IPS DF 6.9 (cell line): Measurements from ENCODE around the gene IGF2BP3.
A peak's percentile ranks its signal among the peaks of the same experiment; 100 is the strongest.
"Not testable (repeated sequence)": the region's sequence is repeated elsewhere in the genome, so short reads cannot be mapped to it uniquely, and the experiment has no call there.

Source experiments
- DNase-seq: peaks from one replicate; pipeline ENCODE4 v3.0.0-alpha.2; 2013; ENCODE audit warnings: low read depth, low spot score
- H3K27ac ChIP-seq: one replicate; pipeline ENCODE4 v1.5.1; 2013; ENCODE audit warnings: low read length, control low read depth
- H3K27me3 ChIP-seq: 2 replicates; pipeline ENCODE4 v1.6.1; 2013; ENCODE audit warnings: mild to moderate bottlenecking, low read length; ENCODE audit not compliant: control insufficient read depth, insufficient read depth
- H3K36me3 ChIP-seq: 2 replicates; pipeline ENCODE4 v1.6.1; 2013; ENCODE audit warnings: low read length; ENCODE audit not compliant: control insufficient read depth, insufficient read depth
- H3K4me1 ChIP-seq: 2 replicates; pipeline ENCODE4 v1.6.1; 2013; ENCODE audit warnings: low read length; ENCODE audit not compliant: control insufficient read depth, insufficient read depth
- H3K4me3 ChIP-seq: 2 replicates; pipeline ENCODE4 v1.5.1; 2013; ENCODE audit warnings: mild to moderate bottlenecking, low read length
- H3K9me3 ChIP-seq: 2 replicates; pipeline ENCODE4 v1.6.1; 2013; ENCODE audit warnings: low read length, inconsistent platforms; ENCODE audit not compliant: control insufficient read depth, insufficient read depth
- WGBS: extraction: QIAGEN DNeasy Blood & Tissue Kit; methylation state at CpG from one replicate; pipeline ENCODE4 v1.1.7; 2013; ENCODE audit warnings: mixed read lengths, missing lambda C conversion rate; ENCODE audit not compliant: insufficient read length, insufficient coverage; 5-methylcytosine and 5-hydroxymethylcytosine counted together

Gene IGF2BP3

DNA sequence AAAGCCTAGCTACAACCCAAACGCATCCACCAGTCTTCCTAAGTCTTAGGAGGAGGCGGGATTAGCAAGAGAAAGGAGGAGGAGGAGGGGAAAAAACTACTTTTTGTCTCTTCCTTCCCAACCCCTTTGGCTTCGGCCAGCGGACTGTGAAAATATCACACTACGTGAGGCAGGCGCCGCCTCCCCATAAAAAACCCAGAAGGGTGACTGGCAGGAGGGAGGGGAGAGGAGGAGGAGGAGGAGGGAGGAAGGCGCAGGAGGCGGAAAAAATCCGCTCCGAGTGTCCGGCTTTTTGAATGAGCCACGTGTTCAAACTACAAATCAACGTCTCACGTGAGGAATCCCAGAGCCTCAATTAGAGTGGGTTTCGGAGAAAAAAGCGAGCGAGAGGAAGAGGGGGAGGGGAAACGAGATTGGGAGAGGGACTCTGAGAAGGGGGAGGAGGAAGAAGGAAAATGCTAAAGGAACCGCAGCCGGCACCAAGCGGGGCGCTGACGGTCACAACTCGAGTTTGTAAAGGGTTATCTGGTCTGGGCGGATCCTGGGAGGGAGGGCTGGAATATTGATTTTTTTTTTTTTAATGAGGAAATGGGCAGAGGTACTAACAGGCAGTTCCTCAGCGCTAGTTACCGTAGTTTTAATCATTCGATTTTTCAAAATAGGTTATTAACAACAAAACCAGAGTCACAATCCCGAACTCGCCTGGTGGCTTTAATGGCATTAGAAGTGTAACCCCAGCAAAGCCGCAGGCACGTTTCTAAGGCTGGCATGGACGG is at the start of gene IGF2BP3:
Gene IGF2BP3, minus strand, starts transcription at position 162 of the 776 bp plus-strand sequence. CDS start 381 bp downstream, outside the sequence.
- peak; percentile 88 for DNase-seq
- WGBS = no CpG with 5 or more reads among the region's 34 CpGs
- no peaks in the 10 kb centered on the region for H3K9me3 ChIP-seq
- peaks cover 2% of the 10 kb centered on the region; the same call in 1 of the 2 replicates for H3K4me1 ChIP-seq
- H3K27me3 ChIP-seq = no peaks in the 10 kb centered on the region
- no peaks in the 10 kb centered on the region for H3K36me3 ChIP-seq
- H3K4me3 ChIP-seq = peak within 1 kb of the TSS; percentile 97
- no peak within 1 kb of the TSS for H3K27ac ChIP-seq

DNA sequence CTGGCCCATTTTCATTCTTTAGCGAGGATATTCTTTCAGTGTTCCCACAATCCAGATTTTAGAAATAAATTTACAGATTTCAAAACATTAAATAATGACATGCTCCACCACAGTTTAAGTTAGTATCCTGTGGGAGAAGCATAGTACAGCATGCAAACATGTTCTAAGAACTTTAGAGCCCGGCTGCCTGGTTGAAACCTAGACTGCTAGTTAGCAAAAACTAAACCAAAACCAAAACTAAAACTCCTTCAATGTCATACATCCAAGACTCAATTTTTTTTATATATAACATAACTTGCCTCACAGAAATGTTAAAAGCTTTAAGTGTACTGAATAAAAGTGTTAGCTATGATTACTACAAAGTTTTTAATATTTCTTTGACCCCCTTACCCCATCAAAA is 44.5 kb upstream of the IGF2BP3 start:
- Histone ChIP-seq H3K4me1 (no peaks in the 10 kb centered on the region), H3K36me3 (peaks cover 34% of the 10 kb centered on the region; the same call in 1 of the 2 replicates), H3K27ac (no peak overlapping the region), H3K27me3 (no peaks in the 10 kb centered on the region), H3K4me3 (no peak overlapping the region), H3K9me3 (no peaks in the 10 kb centered on the region)
- no CpG with 5 or more reads among the region's 2 CpGs for WGBS
- no peak for DNase-seq

DNA sequence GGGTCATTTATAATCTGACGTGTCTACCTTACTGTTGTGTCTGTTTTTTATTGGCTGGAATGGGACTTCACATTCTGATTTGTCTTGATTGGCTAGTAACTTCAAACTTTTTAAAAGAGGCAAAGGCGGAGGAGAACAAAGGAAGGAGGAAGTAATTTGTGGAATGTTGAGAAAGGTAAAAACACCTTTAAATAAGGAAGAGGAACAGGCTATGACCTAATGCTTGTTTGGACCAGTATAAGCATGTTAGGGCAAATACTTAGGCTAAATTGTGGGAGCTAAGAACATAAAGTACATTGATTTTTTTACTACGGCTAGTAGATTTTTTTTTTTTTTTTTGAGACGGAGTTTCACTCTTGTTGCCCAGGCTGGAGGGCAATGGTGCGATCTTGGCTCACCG is 43.5 kb upstream of the IGF2BP3 start:
- H3K27ac ChIP-seq, H3K4me3 ChIP-seq, H3K9me3 ChIP-seq, DNase-seq, H3K27me3 ChIP-seq, H3K4me1 ChIP-seq: not testable (repeated sequence)
- H3K36me3 ChIP-seq = peaks cover 32% of the 10 kb centered on the region; the same call in 1 of the 2 replicates
- no CpG with 5 or more reads among the region's 6 CpGs for WGBS

DNA sequence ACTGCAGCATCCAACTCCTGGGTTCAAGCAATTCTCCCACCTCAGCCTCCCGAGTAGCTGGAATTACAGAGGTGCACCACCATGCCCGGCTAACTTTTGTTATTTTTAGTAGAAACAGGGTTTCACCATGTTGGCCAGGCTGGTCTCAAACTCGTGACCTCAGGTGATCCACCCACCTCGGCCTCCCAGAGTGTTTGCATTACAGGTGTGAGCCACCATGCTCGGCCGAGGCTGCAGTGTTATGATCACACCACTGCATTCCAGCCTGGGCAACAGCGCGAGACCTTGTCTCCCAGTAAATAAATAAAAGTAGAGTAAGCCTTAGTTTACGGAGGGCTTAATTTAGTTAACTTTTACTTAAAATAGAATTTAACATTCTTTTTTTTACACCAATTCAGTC is 23.7 kb upstream of the IGF2BP3 start:
- no peaks in the 10 kb centered on the region for H3K4me1 ChIP-seq
- no peaks in the 10 kb centered on the region for H3K27me3 ChIP-seq
- H3K27ac ChIP-seq = no peak overlapping the region
- H3K36me3 ChIP-seq = no peaks in the 10 kb centered on the region
- no CpG with 5 or more reads among the region's 9 CpGs for WGBS
- H3K4me3 ChIP-seq = no peak overlapping the region
- no peak for DNase-seq
- H3K9me3 ChIP-seq = no peaks in the 10 kb centered on the region

DNA sequence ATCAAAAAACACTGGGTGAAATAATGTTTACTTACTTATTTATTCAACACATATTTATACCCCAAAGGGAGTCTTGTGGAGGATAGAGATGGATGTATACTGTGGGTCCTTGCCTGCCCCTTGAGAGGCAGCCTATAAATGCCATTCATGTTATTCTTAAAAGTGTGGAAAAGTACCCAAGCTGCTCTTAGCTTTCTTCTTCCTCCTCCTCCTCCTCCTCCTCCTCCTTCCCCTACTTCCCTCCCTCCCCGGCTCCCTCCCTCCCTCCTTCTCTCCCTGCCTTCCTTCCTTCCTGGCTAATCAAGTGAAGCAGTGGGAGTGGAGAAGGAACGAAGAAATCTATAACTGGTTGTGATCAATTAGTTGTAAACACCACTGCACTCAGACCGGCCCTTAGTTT is 21.2 kb upstream of the IGF2BP3 start:
- no CpG with 5 or more reads among the region's 3 CpGs for WGBS
- Histone ChIP-seq H3K9me3 (no peaks in the 10 kb centered on the region), H3K36me3 (no peaks in the 10 kb centered on the region), H3K4me3 (no peak overlapping the region), H3K27ac (no peak overlapping the region), H3K4me1 (no peaks in the 10 kb centered on the region), H3K27me3 (no peaks in the 10 kb centered on the region)
- DNase-seq = no peak

DNA sequence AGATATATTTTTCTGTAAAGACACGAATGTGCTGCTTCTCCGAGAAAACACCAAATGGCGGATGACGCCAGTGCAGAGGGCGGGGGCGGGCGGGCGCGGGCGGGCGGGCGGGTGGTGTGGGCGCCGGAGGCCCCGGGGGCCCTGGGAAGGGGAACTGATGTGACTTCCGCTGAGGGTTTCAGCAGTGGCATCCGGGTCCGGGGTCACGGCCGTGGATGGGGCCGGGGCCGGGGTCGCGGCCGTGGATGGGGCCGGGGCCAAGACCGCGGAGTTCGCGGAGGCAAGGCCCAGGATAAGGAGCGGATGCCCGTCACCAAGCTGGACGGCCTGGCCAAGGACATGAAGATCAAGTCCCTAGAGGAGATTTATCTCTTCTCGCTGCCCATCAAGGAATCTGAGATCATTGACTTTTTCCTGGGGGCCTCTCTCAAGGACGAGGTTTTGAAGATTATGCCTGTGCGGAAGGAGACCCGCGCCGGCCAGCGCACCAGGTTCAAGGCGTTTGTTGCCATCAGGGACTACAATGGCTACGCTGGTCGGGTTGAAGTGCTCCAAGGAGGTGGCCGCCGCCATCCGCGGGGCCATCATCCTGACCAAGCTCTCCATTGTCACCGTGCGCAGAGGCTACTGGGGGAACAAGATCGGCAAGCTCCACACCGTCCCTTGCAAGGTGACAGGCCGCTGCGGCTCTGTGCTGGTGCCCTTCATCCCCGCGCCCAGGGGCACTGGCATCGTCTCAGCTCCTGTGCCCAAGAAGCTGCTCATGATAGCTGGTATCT is 20.3 kb upstream of the IGF2BP3 start:
- Histone ChIP-seq H3K9me3 (no peaks in the 10 kb centered on the region), H3K36me3 (no peaks in the 10 kb centered on the region), H3K4me3 (no peak overlapping the region), H3K27ac (no peak overlapping the region), H3K4me1 (no peaks in the 10 kb centered on the region), H3K27me3 (no peaks in the 10 kb centered on the region)
- no CpG with 5 or more reads among the region's 56 CpGs for WGBS
- DNase-seq = no peak

DNA sequence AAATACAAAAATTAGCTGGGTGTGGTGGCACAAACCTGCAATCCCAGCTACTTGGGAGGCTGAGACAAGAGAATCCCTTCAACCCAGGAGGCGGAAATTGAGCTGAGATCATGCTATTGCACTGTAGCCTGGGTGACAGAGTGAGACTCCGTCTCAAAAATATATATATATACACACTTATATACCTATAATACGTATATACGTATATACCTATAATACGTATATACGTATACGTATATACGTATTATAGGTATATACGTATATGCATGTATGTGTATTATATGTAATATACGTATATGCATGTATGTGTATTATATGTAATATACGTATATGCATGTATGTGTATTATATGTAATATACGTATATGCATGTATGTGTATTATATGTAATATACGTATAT is 18.4 kb upstream of the IGF2BP3 start:
- H3K4me1 ChIP-seq, H3K36me3 ChIP-seq, DNase-seq, H3K27ac ChIP-seq, H3K27me3 ChIP-seq, H3K9me3 ChIP-seq, H3K4me3 ChIP-seq: not testable (repeated sequence)
- WGBS = 100% methylated on average over 9 of the region's 13 CpGs

DNA sequence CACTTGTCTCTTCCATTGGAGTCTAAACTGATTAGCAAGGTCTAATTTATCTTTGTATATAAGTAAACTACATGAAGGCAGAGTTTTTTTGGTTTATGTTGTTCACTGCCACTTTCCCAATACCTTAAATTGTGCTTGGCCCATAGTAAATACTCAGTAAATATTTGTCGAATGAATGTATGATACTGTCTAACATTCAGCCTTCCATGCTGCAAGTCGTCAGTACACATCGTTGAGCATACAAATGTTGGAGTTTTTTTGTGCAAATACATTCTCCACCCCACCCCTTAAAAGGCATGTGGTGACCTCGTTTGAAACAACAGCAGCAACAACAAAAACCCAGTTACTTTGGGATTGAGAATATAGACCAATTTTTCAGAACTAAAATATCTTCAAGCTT is 17.4 kb upstream of the IGF2BP3 start:
- no CpG with 5 or more reads among the region's 4 CpGs for whole genome bisulfite sequencing
- DNase-seq = no peak
- H3K4me3 ChIP-seq = no peak overlapping the region
- H3K27ac ChIP-seq = no peak overlapping the region
- H3K27me3 ChIP-seq = no peaks in the 10 kb centered on the region
- H3K4me1 ChIP-seq = no peaks in the 10 kb centered on the region
- no peaks in the 10 kb centered on the region for H3K36me3 ChIP-seq
- no peaks in the 10 kb centered on the region for H3K9me3 ChIP-seq

DNA sequence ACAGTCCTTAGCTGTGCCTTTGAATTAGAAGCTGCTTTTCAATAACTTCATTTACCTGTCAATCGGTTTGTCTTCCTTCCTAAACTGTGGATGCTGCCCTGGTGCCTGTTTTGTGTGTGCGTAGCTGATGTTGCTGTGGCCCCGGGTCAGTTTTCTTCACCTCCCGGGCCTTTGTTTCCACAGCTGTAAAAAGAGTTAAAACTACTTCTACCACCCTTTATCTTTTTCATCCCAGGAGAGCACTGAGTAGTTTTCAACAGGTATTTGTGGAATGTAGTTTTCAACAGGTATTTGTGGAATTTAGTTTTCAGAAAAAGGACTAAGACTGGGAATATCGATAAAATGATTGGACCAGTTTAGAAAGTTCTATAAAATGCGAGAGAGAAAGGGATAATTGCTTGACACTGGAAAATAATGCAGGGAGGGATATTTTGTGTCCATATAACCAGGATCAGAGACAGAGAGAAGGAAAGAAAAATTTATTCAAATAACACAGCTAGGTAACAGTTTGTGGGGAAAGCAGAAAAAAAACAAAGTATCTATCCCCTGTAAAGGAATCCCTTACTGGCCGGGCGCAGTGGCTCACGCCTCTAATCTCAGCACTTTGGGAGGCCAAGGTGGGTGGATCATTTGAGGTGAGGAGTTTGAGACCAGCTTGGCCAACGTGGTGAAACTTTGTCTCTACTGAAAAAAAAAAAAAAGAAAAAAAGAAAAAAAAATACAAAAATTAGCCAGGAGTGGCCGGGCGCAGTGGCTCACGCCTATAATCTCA is 15.9 kb upstream of the IGF2BP3 start:
- H3K9me3 ChIP-seq = no peaks in the 10 kb centered on the region
- DNase-seq = no peak
- no peaks in the 10 kb centered on the region for H3K36me3 ChIP-seq
- no peaks in the 10 kb centered on the region for H3K4me1 ChIP-seq
- no peaks in the 10 kb centered on the region for H3K27me3 ChIP-seq
- H3K4me3 ChIP-seq = no peak overlapping the region
- WGBS = no CpG with 5 or more reads among the region's 13 CpGs
- H3K27ac ChIP-seq = no peak overlapping the region

DNA sequence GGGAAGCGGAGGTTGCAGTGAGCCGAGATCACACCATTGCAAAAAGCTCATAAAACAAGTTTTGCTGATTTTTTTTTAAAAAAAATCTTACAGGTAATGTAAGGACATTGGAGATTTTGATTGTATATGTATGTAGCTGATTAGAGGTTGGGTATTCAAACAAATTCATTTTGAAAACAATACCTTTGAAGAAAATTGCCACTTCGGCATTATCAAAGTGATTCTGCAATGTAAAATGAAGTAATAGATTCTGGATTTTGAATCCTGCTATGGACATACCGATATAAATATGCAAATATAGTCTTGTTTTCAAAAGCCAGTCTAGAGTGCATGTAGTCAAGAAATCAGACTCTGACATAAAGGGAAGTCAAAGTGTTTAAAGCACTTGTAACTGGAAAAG is 12.4 kb upstream of the IGF2BP3 start:
- DNase-seq = no peak
- H3K4me3 ChIP-seq = no peak overlapping the region
- no peaks in the 10 kb centered on the region for H3K27me3 ChIP-seq
- no peaks in the 10 kb centered on the region for H3K36me3 ChIP-seq
- no peak overlapping the region for H3K27ac ChIP-seq
- WGBS = no CpG with 5 or more reads among the region's 4 CpGs
- H3K4me1 ChIP-seq = no peaks in the 10 kb centered on the region
- no peaks in the 10 kb centered on the region for H3K9me3 ChIP-seq
